Peyer's patch (tissue), 4 donors: ENCODE results near the gene STK31. TPM values are rescaled to one million over a fixed set of nuclear protein-coding genes. Genes with fewer than 3 reads are reported as not detected.
"Not testable (repeated sequence)": the region's sequence is repeated elsewhere in the genome, so short reads cannot be mapped to it uniquely, and the experiment has no call there.

ENCODE experiments used
- DNase-seq, 3 donors: peaks; one replicate each; pipeline ENCODE4 v3.0.0-alpha.2; 2017 to 2019
- H3K27ac ChIP-seq, 4 donors: fragments of 200-600 bp; sonication (generic); one replicate each; pipeline ENCODE4 v1.5.1; 2016 to 2019
- H3K27me3 ChIP-seq, 2 donors: fragments of 200-600 bp; sonication (generic); one replicate each; pipeline ENCODE4 v1.5.1; 2019
- H3K36me3 ChIP-seq, 3 donors: fragments of 200-600 bp; sonication (generic); one replicate each; pipeline ENCODE4 v1.5.1; 2016 to 2019
- H3K4me1 ChIP-seq, 4 donors: fragments of 200-600 bp; sonication (generic); one replicate each; pipeline ENCODE4 v1.5.1; 2016 to 2019
- H3K4me3 ChIP-seq, 4 donors: fragments of 200-600 bp; sonication (generic); 1 replicate in 3 of 4; 2 replicates in 1 of 4; pipeline ENCODE4 v1.5.1; 2016 to 2019; ENCODE audit warnings: mild to moderate bottlenecking in 1 of 4
- H3K9me3 ChIP-seq, 4 donors: fragments of 200-600 bp; sonication (generic); one replicate each; pipeline ENCODE4 v1.5.1; 2016 to 2019; ENCODE audit warnings: mild to moderate bottlenecking in 1 of 4
- CTCF ChIP-seq, 6 experiments: fragments of 450-650 bp in 4 of 6; fragments of 200-600 bp in 2 of 6; sonication (generic) in 1 of 6; IDR thresholded peaks; one replicate each; pipeline ENCODE4 v1.5.1; 2017 to 2019; ENCODE audit warnings: antibody characterized with exemption in 6 of 6, mild to moderate bottlenecking in 3 of 6, moderate library complexity in 1 of 6
- POLR2A ChIP-seq, 2 donors: fragments of 450-650 bp; IDR thresholded peaks; one replicate each; pipeline ENCODE4 v1.5.1; 2017; ENCODE audit warnings: antibody characterized with exemption in 2 of 2, mild to moderate bottlenecking in 2 of 2, moderate library complexity in 2 of 2
- total RNA-seq, 4 donors: library from RNA; depleted of rRNA; stranded (reverse); fragments of >200 nt; gene quantifications; one replicate each; pipeline ENCODE4 v1.1.0, GENCODE V29; 2016

Gene STK31
- total RNA-seq, 4 donors from 2014 or later, result 1.7 to 9.1 (median 2.8) TPM; not detected in 1

- no peaks in the 10 kb centered on the region for H3K36me3 ChIP-seq
- TF ChIP-seq CTCF (IDR thresholded peaks at IDR 0.05), result no peak
- no peak for TF ChIP-seq POLR2A (IDR thresholded peaks at IDR 0.05)
- no peaks in the 10 kb centered on the region for H3K4me1 ChIP-seq
- H3K4me3 ChIP-seq, result no peak overlapping the region
- no peaks in the 10 kb centered on the region for H3K9me3 ChIP-seq
- H3K27me3 ChIP-seq, result no peaks in the 10 kb centered on the region
- H3K27ac ChIP-seq, result no peak overlapping the region
- DNase-seq, result no peak
Observed at GRCh38 chr7:23873306-23873705, 163.3 kb downstream of the STK31 start.

DNA sequence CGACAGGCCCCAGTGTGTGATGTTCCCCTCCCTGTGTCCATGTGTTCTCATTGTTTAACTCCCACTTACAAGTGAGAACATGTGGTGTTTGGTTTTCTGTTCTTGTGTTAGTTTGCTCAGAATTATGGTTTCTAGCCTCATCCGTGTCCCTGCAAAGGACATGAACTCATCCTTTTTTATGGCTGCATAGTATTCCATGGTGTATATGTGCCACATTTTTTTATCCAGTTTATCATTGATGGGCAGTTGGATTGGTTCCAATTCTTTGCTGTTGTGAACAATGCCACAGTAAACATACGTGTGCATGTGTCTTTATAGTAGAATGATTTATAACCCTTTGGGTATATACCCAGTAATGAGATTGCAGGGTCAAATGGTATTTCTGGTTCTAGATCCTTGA lies 166.5 kb downstream of the STK31 start:
- H3K27ac ChIP-seq, H3K9me3 ChIP-seq, H3K36me3 ChIP-seq, H3K27me3 ChIP-seq, H3K4me1 ChIP-seq, H3K4me3 ChIP-seq, DNase-seq: not testable (repeated sequence)

Other genes starting within 250 kb of the STK31 start
- gene IGF2BP3, start 239.7 kb upstream of the STK31 start, total RNA-seq, result 1 to 10 TPM in 1 of 4 donors, not detected in 3; 1.1 TPM
- 100 to 1,000 TPM in 1 of 4 donors, 10 to 100 TPM in 3; 30.5 to 108 (median 56.4) TPM for gene TRA2A, start 178.2 kb upstream of the STK31 start, total RNA-seq
- 10 to 100 TPM; 18.5 to 21.4 (median 20.0) TPM for gene CCDC126, start 112.8 kb upstream of the STK31 start, total RNA-seq
- gene FAM221A, start 30.0 kb upstream of the STK31 start, total RNA-seq, result 10 to 100 TPM in 3 of 4 donors, 1 to 10 TPM in 1; 5.8 to 37.5 (median 16.2) TPM